ENCODE results near the gene ATF5.
"Not testable (repeated sequence)": the region's sequence is repeated elsewhere in the genome, so short reads cannot be mapped to it uniquely, and the experiment has no call there.

The ATF5 gene

GRCh38 chr19:49923055-49924003, 5.7 kb upstream of the ATF5 start:
- DNase-seq: no peak

GRCh38 chr19:49924004-49924880, 4.8 kb upstream of the ATF5 start:
- no peak for DNase-seq

- DNase-seq: not testable (repeated sequence)
Measured at GRCh38 chr19:49924881-49925210, 4.2 kb upstream of the ATF5 start.

GRCh38 chr19:49925486-49925885, 3.5 kb upstream of the ATF5 start:
- no peak for DNase-seq

GRCh38 chr19:49926515-49926914, 2.5 kb upstream of the ATF5 start:
- DNase-seq: no peak

- DNase-seq: no peak
Measured at GRCh38 chr19:49927526-49928264, 1.3 kb upstream of the ATF5 start.

- DNase-seq: no peak
Measured at GRCh38 chr19:49929611-49930482, 842 bp downstream of the ATF5 start.

- no peak for DNase-seq
Measured at GRCh38 chr19:49930483-49931011, 1.5 kb downstream of the ATF5 start.

GRCh38 chr19:49931293-49932040, 2.5 kb downstream of the ATF5 start:
- DNase-seq: no peak

- no peak for DNase-seq
Measured at GRCh38 chr19:49932041-49932451, 3.0 kb downstream of the ATF5 start.

- DNase-seq: no peak
Measured at GRCh38 chr19:49932731-49933131, 3.7 kb downstream of the ATF5 start.

- no peak for DNase-seq
Measured at GRCh38 chr19:49933643-49934042, 4.6 kb downstream of the ATF5 start.

GRCh38 chr19:49936549-49936948, 7.5 kb downstream of the ATF5 start:
- no peak for DNase-seq

- no peak for DNase-seq
Measured at GRCh38 chr19:49937750-49938381, 8.9 kb downstream of the ATF5 start.

- no peak for DNase-seq
Measured at GRCh38 chr19:49938662-49939061, 9.7 kb downstream of the ATF5 start.

- no peak for DNase-seq
Measured at GRCh38 chr19:49939721-49940481, 10.9 kb downstream of the ATF5 start.

- DNase-seq: no peak
Measured at GRCh38 chr19:49940482-49940791, 11.4 kb downstream of the ATF5 start.

GRCh38 chr19:49944567-49944966, 15.6 kb downstream of the ATF5 start:
- DNase-seq: not testable (repeated sequence)

GRCh38 chr19:49946415-49946814, 17.4 kb downstream of the ATF5 start:
- DNase-seq: no peak
